LNCaP clone FGC (cell line): ENCODE data around the gene DNAH2.
A peak's percentile ranks its signal among the peaks of the same experiment; 100 is the strongest.

Source experiments
- DNase-seq: peaks from one replicate; pipeline ENCODE4 v3.0.0-alpha.2; 2011; ENCODE audit warnings: low read depth
- H3K4me3 ChIP-seq: 2 replicates; pipeline ENCODE4 v1.5.1; 2011; ENCODE audit warnings: mild to moderate bottlenecking, low read depth, low read length, control low read depth
- TF ChIP-seq, protein P1 (sequence below): IDR thresholded peaks from 2 replicates; pipeline ENCODE4 v1.5.1; 2012; ENCODE audit warnings: mild to moderate bottlenecking; ENCODE audit not compliant: control insufficient read depth, insufficient read depth; ENCODE audit errors: extremely low read depth

DNAH2 gene

DNA sequence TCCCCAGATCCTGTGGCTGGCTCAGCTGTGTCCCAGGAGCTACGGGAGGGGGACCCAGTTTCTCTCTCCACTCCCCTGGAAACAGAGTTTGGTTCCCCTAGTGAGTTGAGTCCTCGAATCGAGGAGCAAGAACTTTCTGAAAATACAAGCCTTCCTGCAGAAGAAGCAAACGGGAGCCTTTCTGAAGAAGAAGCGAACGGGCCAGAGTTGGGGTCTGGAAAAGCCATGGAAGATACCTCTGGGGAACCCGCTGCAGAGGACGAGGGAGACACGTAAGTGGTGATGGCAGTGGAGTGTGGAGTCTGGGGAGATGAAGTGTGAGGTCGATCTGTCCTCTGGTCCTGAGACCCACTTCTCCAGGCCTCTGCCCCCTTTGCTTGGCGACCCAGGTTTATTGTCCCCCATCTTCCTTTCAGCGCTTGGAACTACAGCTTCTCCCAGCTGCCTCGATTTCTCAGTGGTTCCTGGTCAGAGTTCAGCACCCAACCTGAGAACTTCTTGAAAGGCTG is 28.7 kb upstream of the DNAH2 start:
- peak overlapping the region; percentile 95 for H3K4me3 ChIP-seq
- TF ChIP-seq, protein P1, sequence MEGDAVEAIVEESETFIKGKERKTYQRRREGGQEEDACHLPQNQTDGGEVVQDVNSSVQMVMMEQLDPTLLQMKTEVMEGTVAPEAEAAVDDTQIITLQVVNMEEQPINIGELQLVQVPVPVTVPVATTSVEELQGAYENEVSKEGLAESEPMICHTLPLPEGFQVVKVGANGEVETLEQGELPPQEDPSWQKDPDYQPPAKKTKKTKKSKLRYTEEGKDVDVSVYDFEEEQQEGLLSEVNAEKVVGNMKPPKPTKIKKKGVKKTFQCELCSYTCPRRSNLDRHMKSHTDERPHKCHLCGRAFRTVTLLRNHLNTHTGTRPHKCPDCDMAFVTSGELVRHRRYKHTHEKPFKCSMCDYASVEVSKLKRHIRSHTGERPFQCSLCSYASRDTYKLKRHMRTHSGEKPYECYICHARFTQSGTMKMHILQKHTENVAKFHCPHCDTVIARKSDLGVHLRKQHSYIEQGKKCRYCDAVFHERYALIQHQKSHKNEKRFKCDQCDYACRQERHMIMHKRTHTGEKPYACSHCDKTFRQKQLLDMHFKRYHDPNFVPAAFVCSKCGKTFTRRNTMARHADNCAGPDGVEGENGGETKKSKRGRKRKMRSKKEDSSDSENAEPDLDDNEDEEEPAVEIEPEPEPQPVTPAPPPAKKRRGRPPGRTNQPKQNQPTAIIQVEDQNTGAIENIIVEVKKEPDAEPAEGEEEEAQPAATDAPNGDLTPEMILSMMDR, result no peak
- no peak for DNase-seq

GRCh38 chr17:7695586-7695985 is 22.0 kb upstream of the DNAH2 start:
- TF ChIP-seq, protein P1, result no peak
- DNase-seq, result no peak
- no peak overlapping the region for H3K4me3 ChIP-seq

GRCh38 chr17:7697828-7698588 is 19.5 kb upstream of the DNAH2 start:
- no peak overlapping the region for H3K4me3 ChIP-seq
- no peak for DNase-seq
- TF ChIP-seq, protein P1, result no peak

GRCh38 chr17:7700510-7700909 is 17.0 kb upstream of the DNAH2 start:
- TF ChIP-seq, protein P1, result no peak
- DNase-seq, result no peak
- no peak overlapping the region for H3K4me3 ChIP-seq

DNA sequence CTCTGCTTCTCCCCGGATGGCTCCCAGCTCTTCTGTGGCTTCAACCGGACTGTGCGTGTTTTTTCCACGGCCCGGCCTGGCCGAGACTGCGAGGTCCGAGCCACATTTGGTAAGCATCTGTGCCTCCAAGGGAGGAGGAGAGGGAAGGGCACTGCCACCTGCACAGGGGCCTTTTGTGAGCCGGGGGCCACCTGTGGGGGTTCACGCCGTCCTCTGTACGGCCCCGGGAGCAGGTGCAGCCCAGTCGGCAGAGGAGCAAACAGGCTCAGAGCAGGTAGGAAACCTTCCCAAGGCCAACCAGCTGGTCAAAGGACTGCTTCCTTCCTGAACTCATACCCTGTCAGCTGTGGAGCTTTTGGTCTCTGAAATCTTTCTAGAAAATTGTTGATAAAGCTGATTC is 15.9 kb upstream of the DNAH2 start:
- DNase-seq, result no peak
- H3K4me3 ChIP-seq, result no peak overlapping the region
- TF ChIP-seq, protein P1, result no peak

DNA sequence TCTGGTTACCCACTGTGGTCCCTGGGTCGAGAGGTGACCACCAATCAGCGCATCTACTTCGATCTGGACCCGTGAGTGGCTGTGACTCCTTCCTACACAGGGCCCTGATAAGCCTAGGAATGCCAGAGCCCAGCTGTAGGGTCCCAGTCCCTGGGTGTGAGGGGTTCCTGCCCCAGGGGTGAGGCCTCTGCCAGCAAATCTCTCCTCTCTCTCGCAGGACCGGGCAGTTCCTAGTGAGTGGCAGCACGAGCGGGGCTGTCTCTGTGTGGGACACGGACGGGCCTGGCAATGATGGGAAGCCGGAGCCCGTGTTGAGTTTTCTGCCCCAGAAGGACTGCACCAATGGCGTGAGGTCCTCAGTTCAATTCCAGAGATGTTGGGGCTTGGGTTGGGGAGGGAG is 14.8 kb upstream of the DNAH2 start:
- TF ChIP-seq, protein P1, result no peak
- no peak overlapping the region for H3K4me3 ChIP-seq
- no peak for DNase-seq
